Stimulated activated CD8-positive, alpha-beta memory T cell treated with anti-CD3 and anti-CD28 coated beads, Interleukin-4, amount 100 ng/mL, for 24 hours (primary cell): ENCODE results near the gene AGMO.
"Not testable (repeated sequence)": the region's sequence is repeated elsewhere in the genome, so short reads cannot be mapped to it uniquely, and the experiment has no call there.

Source experiments
- DNase-seq: peaks from one replicate; pipeline ENCODE4 v3.0.0-alpha.2; 2020; ENCODE audit warnings: low read depth

Gene AGMO

DNA sequence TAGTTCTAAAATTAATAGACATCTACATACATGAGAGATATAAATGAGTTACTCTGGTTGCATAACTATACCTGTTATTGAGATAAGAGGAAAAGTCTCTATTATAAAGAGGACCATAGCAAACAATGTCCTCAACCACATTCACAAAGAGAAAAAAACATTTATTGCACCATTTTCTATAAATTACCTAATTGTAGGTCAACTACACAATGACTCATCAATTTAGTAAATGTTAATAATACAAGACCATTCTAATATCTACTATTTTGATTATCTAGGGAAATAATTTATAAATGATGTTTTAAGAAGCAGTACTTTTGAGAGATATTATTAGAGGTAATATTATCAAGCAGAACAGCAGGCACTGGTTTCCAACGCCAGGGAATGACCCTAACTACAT lies 246.1 kb downstream of the AGMO start:
- no peak for DNase-seq

DNA sequence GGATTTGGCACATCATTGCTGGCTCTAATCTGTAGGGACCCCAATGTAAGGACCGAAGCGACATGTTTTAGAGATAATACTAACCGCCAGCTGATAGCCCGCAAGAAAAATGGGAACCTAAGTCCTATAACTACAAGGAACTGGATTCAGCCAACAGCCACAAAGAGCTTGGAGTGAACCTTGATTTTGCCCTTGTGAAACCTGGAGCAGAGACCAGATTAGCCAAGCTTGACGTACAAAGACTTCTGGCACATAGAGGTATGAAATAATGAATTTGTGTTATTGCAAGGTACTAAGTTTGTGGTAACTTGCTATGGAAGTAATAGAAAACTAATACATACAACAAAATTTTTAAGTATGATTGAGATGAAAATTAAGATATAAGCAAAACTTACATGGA lies 246.9 kb downstream of the AGMO start:
- DNase-seq = no peak

DNA sequence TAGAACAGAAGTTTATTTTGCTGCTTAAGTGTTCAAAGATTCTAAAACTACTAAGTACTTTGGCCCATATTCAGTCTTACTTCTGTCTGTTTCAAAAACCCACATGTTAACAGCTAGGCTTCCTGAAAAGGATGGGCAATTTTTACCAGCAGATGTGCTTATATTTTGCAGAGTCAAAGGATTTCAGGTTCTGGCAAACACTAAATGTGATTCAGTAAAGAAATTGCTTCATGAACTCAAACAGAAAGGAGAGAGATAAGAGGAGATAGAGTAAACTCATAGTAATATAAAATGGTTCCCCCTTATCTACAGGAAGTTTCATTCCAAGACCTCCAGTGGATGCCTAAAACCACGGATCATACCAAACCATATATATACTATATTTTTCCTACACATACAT lies 248.5 kb downstream of the AGMO start:
- no peak for DNase-seq

DNA sequence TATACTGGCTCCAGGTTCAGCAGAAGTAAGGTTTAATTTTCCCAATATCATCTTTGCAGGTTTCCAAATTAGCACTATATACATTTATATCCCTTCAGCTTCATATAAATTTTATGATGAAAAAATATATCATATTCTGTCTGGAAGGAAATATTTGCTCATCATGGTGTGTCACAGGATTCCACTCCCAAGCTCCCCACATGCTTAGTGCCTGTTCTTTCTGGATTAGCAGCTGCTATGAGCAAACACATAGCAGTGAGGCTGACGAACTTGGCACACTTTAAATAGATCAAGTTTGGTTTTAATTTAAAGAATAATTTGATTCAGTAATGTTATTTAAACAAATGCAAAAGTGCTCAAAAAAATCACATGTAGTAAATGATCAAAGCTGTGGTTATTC lies 251.9 kb downstream of the AGMO start:
- DNase-seq = no peak

DNA sequence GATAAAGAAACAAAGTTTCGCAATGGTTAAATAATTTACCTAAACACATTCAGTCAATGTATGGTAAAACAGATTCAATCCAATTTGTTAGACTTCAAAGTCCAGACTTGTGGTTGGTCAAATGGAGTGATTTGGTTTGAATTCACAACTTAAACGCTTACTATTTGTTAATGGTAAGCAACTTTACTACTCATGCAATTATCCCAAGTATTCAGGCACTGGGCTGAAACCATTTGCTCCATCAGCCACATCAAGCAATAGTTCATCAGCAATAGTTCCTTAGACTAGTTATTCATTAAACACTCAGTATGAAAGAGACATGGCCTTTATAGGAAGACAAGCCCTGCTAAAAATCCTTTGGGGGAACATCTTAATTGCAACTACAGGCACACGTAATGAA lies 253.0 kb downstream of the AGMO start:
- DNase-seq = no peak

DNA sequence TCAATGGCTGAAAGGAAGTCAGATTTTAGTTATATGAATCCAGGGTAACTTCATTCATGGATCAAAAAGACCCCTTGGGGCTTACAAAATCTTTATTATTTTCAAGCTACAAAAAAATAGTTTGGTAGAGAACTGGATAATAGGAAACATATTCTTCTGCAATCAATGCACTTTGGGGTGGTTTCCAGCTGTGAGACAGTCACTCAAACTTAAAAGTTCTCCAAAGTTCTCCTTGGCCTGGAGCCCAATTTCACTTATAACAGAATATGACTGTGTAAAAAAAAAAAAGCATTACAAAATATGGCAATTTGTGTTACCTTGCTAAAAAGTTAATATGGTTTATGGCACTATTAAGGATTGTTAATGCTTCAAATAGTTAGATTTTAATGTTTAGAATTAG lies 255.5 kb downstream of the AGMO start:
- no peak for DNase-seq

DNA sequence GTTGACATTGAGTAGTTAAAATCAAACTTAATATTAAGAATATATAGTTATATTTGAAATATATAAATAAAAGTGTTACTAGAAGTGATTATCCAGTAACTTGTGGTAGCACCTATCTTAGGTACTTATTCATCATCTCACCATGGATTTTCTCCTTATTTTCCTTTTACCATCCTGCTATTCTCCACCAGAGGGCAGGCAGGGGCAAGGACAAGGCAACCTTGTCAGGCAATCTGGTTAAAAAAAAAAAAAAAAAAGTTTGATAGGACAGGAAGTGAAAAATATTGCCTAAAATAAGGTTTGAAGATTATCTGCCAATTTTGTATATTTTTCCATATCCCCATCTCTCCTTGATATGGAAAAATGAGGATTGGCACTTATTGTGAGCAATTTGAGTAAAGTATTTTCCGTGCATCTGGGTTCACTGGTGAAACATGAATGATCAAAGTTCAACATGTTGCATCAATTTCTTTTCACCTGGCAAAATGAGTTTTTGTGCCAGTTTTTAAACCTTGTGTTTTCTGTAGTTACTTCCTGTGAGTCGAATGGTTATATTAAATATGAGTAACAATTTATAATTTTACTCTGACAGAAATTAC lies 256.7 kb downstream of the AGMO start:
- DNase-seq = no peak

DNA sequence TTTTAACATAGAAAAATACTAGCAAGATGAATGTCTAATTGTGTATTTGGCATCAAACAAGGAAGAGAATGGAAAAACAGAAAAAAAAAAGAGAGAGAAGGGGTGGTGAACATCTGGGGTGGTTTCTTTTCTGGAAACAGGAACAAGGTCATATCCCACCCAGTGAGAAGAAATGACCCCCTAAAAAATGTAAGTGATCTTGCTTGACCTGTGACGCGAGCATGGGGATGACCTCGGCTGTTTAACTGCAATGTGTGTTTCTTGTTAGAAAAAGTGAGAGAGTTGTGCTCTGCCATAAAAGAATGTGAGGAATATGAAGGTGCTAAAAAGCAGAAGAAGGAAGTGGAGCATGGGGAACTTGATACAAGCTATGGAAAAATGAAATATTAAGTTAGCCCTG lies 258.5 kb downstream of the AGMO start:
- DNase-seq = no peak

DNA sequence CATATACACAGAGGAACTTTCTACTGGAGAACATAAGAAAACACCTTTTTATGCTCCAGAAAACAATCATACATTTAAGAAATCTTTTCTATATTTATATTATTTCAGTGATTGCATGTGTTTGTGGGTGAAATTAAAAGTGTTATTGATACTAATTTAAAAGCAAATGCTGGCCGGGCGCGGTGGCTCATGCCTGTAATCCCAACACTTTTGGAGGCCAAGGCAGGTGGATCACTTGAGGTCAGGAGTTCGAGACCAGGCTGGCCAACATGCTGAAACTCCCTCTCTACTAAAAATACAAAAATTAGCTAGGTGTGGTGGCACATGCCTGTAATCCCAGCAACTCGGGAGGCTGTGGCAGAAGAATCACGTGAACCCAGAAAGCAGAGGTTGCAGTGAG lies 260.8 kb downstream of the AGMO start:
- not testable (repeated sequence) for DNase-seq

DNA sequence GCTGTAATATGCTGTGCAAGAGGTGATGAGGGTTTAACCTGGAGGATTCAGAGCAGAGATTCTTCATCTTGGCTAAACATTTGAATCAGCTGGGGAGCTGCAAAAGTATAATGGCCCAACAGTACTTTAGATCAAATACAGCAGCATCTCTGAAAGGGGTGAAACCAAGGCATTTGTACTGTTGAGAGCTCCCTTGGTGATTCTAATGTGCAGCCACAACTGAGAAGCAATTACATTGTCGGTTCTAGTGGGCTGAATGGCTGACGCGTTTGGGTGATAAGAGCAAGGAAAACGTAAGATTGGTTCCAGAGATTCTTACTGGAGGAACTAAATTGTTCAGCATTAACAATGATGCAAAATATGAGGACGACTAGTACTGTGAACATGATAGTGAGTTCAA lies 269.7 kb downstream of the AGMO start:
- DNase-seq = no peak

DNA sequence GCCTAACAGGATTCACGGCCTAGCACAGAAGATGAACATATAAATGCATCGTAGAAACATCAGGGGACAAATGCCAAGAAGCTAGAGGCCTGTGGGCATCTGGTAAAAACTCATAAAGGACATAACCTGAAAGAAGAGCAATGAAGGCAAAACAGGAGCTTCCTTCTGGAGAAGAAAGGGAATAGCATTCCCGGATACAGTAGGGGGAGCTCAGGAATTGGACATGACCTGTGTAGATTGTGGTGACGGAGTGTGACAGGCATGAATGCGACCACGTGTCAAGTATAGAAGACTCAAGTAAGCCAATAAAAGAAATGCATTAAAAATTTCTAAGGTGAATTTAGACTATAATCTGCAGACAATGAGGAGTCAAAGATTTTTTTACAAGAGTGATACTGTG lies 270.1 kb downstream of the AGMO start:
- DNase-seq = no peak

DNA sequence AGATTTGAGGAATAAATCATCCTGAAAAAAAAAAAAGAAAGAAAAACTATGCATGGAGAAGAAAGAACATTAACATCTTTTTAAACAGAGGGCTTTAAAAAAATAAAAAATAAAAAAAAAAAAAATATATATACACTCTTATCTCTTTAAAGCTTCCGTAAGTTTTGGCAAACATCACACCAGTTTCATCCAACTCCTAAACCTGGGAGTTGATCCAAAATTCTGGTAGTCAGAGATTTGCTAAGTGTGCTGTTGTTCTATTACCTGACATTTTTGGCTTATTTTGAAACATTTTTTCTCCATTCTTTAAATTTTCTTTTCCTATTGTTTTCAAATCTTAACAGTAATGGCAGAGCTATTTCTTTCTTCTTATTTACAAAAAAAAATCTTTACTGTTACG lies 273.1 kb downstream of the AGMO start:
- no peak for DNase-seq

DNA sequence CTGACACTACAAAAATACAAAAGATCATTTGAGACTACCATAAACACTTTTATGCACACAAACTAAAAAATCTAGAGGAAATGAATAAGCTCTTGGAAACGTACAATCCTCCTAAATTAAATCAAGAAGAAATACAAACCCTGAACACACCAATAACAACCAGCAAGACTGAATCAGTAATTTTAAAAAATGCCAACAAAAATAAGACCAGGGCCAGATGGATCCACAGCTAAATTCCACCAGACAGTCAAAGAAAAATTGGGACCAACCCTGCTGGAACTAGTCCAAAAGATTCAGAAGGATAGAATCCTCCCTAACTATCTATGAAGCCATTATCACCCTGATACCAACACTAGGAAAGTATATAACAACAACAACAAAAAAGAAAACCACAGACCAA lies 277.4 kb downstream of the AGMO start:
- DNase-seq = no peak

DNA sequence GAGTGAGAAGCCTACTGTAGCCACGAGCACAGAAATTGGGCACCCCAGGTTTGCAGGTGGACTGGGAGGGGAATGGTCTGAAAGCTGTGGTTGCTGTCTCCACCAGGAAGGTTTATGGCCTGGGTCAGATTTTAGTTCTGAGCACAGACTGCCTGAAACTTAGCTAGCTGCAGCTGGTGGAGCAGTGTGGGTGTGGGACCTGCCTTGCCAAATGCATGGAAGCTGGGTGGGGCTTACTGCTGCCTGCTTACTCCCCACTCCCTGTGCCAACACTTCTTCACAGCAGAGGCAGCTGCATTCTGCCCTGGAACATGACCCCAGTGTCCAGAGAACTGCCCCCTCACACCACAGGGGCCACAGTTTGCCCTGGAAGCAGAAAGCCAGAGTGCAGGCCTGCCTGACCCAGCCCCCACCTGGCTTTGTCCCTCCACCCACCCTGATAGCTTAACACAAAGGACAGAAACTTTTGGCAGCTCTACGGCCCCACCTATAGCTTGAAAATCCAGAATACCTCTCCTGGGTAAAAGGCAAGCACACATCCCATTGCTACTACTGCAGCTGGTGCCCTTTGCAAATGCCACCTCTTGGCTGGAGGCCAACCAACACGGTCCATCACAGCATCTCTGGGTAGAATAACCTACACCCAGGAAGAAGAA lies 281.6 kb downstream of the AGMO start:
- DNase-seq = no peak

DNA sequence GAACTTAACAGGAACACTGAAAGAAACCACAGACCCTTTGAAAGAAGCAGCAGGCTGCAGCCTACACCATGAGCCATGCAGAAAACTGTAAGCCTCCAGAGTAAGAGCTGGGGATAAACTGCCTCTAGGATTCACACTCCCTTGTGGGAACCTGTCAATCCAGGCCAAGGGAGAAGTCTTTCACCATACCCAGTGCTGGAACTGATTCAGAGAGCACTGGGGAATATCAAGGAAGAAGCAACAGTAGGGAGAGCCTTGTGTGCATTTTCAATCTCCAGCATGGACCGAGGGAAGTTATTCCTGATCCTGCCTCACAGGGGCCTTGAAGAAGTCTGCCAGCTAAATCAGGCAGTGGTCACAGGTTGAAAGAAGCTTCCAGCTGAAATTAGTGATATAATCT lies 282.2 kb downstream of the AGMO start:
- no peak for DNase-seq

DNA sequence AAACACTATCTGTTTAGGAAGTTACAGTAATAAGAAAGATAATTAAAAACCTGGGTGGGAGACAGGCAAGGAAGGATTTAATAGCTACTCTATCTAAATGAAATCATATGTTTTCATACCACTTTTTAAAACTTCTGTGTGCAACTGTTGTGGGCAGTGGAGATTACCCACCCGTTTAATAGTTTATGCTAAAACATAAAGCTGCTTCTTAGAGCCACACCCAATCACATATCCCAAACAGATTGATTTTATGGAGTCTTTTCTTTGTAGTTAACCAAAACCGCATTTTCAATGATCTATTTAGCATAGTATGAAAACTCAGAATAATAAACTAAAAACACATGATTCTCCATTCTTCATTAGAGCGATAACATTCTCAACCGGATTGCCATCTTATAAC lies 304.1 kb downstream of the AGMO start:
- DNase-seq = no peak

DNA sequence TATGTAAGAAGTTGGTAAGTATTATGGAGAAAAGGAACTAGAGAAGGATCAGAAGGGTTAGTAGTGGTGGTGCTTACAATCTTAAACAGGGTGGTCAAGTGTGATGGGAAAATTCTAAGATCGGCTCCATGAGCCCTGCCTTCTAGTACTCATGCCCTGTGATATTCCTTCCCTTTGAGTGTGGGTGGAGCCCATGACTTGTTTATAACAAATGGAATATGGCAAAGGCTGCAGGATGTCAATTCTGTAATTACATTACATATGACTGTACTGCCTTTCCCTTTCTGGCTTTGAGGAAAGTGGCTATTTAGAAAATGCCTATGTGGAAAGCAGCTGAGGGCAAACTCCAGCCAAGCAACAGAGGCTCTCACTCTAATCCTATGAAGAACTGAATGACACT lies 309.6 kb downstream of the AGMO start:
- no peak for DNase-seq

DNA sequence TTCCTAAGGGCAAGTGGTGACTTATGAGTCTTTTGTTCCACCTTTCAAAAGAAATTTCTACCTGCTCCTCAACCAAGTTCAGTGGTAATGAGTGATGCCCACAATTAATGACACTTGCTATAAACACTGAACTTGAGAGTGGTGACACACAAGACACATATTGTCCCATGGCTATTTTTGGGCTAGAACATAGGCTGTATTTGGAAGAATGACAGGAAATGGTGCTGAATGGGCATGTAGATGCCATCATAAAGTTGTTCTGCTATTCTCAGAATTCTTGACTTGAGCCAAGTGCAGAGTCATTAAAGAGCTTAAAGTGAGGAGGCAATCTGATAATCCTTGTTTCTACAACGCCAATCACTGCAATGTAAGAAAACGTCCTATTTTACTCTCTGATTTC lies 313.3 kb downstream of the AGMO start:
- no peak for DNase-seq

DNA sequence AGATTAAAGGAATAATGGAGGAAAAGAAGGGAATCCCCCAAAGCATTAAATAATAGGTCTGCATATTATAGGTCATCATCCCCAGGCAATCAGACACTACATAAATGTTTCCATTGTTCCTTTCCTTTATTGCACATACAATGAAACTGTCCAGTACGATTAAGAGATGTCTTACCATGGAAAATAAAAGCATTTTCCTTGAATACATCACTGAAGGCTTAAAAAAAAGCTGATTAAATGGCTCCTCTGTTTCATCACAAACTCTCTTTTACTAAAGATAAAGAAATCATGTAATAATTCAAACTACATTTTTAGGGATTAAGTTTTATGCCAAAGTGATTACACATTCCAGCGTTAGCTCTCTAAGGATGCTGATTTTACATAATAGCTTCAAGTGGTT lies 316.0 kb downstream of the AGMO start:
- no peak for DNase-seq

DNA sequence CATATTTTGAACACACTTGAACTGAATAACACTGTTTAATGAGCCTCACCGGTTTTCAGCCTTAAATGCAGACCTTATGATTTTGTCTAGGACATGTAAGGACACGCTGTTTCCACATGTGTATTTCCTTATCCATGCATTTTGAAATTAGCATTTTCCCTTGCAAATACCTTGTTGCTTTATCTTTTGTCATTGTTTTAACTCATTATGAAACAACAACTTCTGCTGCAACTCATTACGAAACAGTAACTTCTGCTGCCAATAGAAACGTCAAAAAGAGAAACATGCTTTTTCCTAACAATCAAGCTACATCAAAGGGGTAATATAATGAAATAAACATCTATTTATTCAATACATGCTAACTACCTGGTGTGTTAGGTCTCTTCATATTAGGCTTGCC lies 322.0 kb downstream of the AGMO start:
- no peak for DNase-seq

DNA sequence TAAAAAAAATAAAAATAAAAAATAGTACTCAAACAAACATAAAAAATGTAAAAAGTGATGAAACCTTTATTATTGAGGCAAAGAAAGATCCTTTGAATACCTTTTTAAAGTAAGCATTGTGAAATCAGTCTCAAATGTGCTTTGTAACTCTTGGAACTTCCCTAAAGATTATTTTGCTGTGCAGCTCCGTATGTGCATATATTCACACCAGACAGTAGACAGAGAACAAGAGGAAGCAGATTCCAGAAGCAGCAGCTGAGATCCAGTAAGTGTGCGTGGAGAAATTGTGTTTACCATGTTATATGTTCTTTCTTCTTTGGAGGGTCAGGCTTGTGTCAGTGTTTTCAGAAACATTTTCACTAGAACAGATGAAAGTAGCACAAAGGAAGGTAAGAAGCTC lies 324.9 kb downstream of the AGMO start:
- DNase-seq = no peak

DNA sequence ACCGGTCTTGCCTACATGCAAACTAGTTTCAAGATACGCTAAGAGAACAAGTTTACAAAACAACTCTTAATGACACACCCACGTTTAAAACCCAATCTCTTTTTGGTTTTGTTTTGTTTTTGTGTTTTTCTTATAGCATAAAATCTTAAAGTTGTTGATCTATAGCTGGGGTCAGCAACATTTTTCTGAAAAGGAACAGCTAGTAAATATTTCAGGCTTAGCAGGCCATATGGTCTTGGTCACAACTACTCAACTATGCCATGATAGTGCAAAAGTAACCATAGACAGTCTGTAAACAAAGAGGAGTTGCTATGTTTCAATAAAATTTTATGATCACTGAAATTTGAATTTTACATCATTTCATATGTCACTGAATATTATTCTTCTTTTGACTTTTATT lies 327.4 kb downstream of the AGMO start:
- no peak for DNase-seq

DNA sequence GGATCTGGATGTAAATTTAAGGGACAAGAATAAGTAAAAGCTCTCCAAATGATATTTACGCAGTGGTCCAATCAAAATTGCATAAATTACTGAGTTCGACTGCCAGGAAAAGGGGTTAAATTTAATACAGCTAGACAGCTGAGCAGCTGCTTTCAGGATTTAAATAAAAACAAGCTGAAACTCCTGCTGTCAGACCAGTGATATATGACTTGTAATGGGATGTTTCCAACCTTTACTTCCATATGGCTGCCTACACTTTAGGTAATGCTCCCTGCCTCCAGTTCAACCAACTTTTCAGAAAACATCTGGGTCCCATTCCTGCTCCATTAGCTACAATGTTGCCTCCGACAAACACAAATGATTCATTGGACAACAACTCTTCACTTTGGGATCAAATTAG lies 333.0 kb downstream of the AGMO start:
- DNase-seq = no peak

DNA sequence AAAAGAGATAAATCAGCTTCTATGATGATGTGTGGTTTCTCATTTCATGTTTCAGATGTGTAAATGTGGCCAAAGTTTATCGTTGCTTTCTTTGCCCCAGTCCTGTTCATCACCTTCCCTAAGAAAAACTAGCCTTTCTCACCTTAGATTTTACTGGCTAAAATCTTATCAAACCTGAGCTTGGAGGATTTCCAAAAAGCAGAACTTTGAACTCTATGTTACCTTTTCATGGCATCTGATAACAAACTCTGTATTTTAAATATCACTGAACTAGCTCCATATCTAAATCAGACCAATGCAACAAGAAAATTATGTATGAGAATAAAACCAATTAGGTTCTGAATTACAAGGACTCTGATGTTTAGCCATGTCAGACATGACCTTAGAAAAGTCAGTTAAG lies 335.8 kb downstream of the AGMO start:
- no peak for DNase-seq

DNA sequence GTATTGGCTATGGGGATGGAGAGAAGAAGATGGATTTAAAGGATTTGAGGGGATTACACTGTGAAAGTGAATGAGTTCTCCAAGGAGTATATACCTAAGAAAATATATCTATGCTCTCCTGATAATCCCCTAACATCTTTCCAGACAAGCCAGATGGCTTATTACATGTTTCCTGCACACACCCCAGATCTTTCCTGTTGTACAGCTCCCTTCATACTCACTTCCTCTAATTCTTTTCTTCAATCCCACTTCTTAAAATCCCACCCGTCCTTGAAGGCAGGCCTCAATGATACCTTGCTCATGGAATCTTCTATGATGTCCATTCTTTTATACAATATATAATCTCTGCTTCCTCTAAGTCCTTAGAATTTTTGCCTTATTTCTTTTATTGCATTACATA lies 342.1 kb downstream of the AGMO start:
- DNase-seq = no peak
